CD14-positive monocyte (primary cell): ENCODE measurements around the gene G6PC3. TPM values are rescaled to one million over a fixed set of nuclear protein-coding genes. Genes with fewer than 3 reads are reported as not detected.

Experiments
- DNase-seq, 3 donors: peaks; one replicate each; pipeline ENCODE4 v3.0.0-alpha.2; 2011 to 2022
- H2AFZ ChIP-seq: 2 replicates; pipeline ENCODE4 v1.6.0; 2012; ENCODE audit warnings: mild to moderate bottlenecking, low read depth, low read length, inconsistent platforms; ENCODE audit not compliant: insufficient read depth, poor library complexity, severe bottlenecking
- H3K27ac ChIP-seq, 2 donors: 1 replicate in 1 of 2; 2 replicates in 1 of 2; pipeline ENCODE4 v1.5.1; 2012 to 2013; ENCODE audit warnings: low read length in 2 of 2, control low read depth in 1 of 2, inconsistent platforms in 1 of 2, low read depth in 1 of 2, mild to moderate bottlenecking in 1 of 2
- H3K27me3 ChIP-seq, 2 donors: one replicate each; pipeline versions ENCODE4 v1.6.0 to v1.6.1; 2011 to 2013; ENCODE audit warnings: low read length in 2 of 2; ENCODE audit not compliant: control insufficient read depth in 2 of 2, insufficient read depth in 2 of 2
- H3K36me3 ChIP-seq, 2 donors: replicated peaks in 1 of 2; 1 replicate in 1 of 2; 2 replicates in 1 of 2; pipeline versions ENCODE4 v1.5.1 to v1.6.1; 2012 to 2013; ENCODE audit warnings: low read length in 2 of 2, control low read depth in 1 of 2, inconsistent platforms in 1 of 2, mild to moderate bottlenecking in 1 of 2; ENCODE audit not compliant: insufficient read depth in 2 of 2, control insufficient read depth in 1 of 2
- H3K4me1 ChIP-seq, 2 donors: 1 replicate in 1 of 2; 2 replicates in 1 of 2; pipeline versions ENCODE4 v1.5.1 to v1.6.1; 2012 to 2013; ENCODE audit warnings: low read length in 2 of 2, control low read depth in 1 of 2, inconsistent platforms in 1 of 2, mild to moderate bottlenecking in 1 of 2, moderate library complexity in 1 of 2; ENCODE audit not compliant: insufficient read depth in 2 of 2, control insufficient read depth in 1 of 2
- H3K4me2 ChIP-seq: replicated peaks from 2 replicates; pipeline ENCODE3; 2012; ENCODE audit warnings: low read length, moderate library complexity, mild to moderate bottlenecking; ENCODE audit not compliant: poor library complexity, severe bottlenecking; ENCODE audit errors: extremely low read depth
- H3K4me3 ChIP-seq, 3 experiments: fragments of 200-600 bp in 1 of 3; sonication (generic) in 1 of 3; replicated peaks in 1 of 3; 1 replicate in 2 of 3; 2 replicates in 1 of 3; pipeline ENCODE4 v1.5.1; 2011 to 2013; ENCODE audit warnings: low read length in 3 of 3, mild to moderate bottlenecking in 3 of 3, control low read depth in 2 of 3, low read depth in 2 of 3, inconsistent platforms in 1 of 3, moderate library complexity in 1 of 3
- H3K79me2 ChIP-seq: 2 replicates; pipeline ENCODE4 v1.6.0; 2012; ENCODE audit warnings: mild to moderate bottlenecking, control low read depth, inconsistent platforms, low read length, moderate library complexity; ENCODE audit not compliant: insufficient read depth
- H3K9ac ChIP-seq: 2 replicates; pipeline ENCODE4 v1.6.0; 2017; ENCODE audit warnings: low read length, mild to moderate bottlenecking; ENCODE audit not compliant: insufficient read depth, poor library complexity, severe bottlenecking
- H3K9me3 ChIP-seq, 2 donors: replicated peaks in 1 of 2; 1 replicate in 1 of 2; 2 replicates in 1 of 2; pipeline versions ENCODE4 v1.5.1 to v1.6.1; 2012 to 2013; ENCODE audit warnings: low read length in 2 of 2, control low read depth in 1 of 2; ENCODE audit not compliant: control insufficient read depth in 1 of 2, insufficient read depth in 1 of 2
- H4K20me1 ChIP-seq: 2 replicates; pipeline ENCODE4 v1.6.0; 2012; ENCODE audit warnings: mild to moderate bottlenecking, low read length, control low read depth, moderate library complexity; ENCODE audit not compliant: insufficient read depth
- H3K27ac Mint-ChIP-seq, 7 donors: one replicate each; pipeline ENCODE4 v1.8.0; 2020; ENCODE audit warnings: mild to moderate bottlenecking in 7 of 7, mixed read lengths in 7 of 7, moderate library complexity in 6 of 7, inconsistent platforms in 2 of 7
- H3K27me3 Mint-ChIP-seq, 3 donors: one replicate each; pipeline ENCODE4 v1.8.0; 2021 to 2022; ENCODE audit warnings: low read depth in 3 of 3, mild to moderate bottlenecking in 3 of 3, mixed read lengths in 3 of 3, moderate library complexity in 3 of 3, inconsistent platforms in 1 of 3
- H3K36me3 Mint-ChIP-seq, 2 donors: one replicate each; pipeline ENCODE4 v1.8.0; 2020; ENCODE audit warnings: mixed read lengths in 2 of 2, inconsistent platforms in 1 of 2, mild to moderate bottlenecking in 1 of 2
- H3K4me1 Mint-ChIP-seq: one replicate; pipeline ENCODE4 v1.8.0; 2020; ENCODE audit warnings: mild to moderate bottlenecking, mixed read lengths
- H3K4me3 Mint-ChIP-seq, 2 donors: one replicate each; pipeline ENCODE4 v1.8.0; 2020; ENCODE audit warnings: mild to moderate bottlenecking in 2 of 2, mixed read lengths in 2 of 2, moderate library complexity in 1 of 2
- H3K9me3 Mint-ChIP-seq, 7 donors: one replicate each; pipeline ENCODE4 v1.8.0; 2020 to 2022; ENCODE audit warnings: mixed read lengths in 7 of 7, mild to moderate bottlenecking in 6 of 7, moderate library complexity in 6 of 7, inconsistent platforms in 2 of 7
- CTCF ChIP-seq: fragments of 200-600 bp; IDR thresholded peaks from one replicate; pipeline ENCODE4 v1.8.0; 2022; ENCODE audit warnings: antibody characterized with exemption, mild to moderate bottlenecking
- WGBS: methylation state at CpG from one replicate; pipeline ENCODE4 v1.1.5; 2013; ENCODE audit warnings: missing lambda C conversion rate; ENCODE audit not compliant: insufficient coverage; 5-methylcytosine and 5-hydroxymethylcytosine counted together
- intact Hi-C, 2 donors: fragments of 100-400 bp; cut with micrococcal nuclease; formaldehyde crosslinking; loops; one replicate each; pipeline versions ENCODE4 v1.15.0 to v1.15.1; 2023
- polyA plus RNA-seq, 3 donors: library from polyadenylated mRNA; depleted of rRNA in 1 of 3; unstranded in 2 of 3; stranded (reverse) in 1 of 3; fragments of 300-500 nt in 2 of 3; fragments of >200 nt in 1 of 3; fragmentation: Illumina TruSeq in 2 of 3; gene quantifications; 1 replicate in 2 of 3; 2 replicates in 1 of 3; pipeline ENCODE4 v1.2.3, GENCODE V29; 2012 to 2021

The G6PC3 gene
- polyA plus RNA-seq, 3 donors, result 38.0 to 46.4 (median 42.4) TPM

GRCh38 chr17:44118427-44119050 is 48.0 kb downstream of the G6PC3 start:
- H3K4me3 ChIP-seq, result no peak overlapping the region
- H3K4me2 ChIP-seq, result no peak overlapping the region
- no peak overlapping the region for H2AFZ ChIP-seq
- TF ChIP-seq CTCF, result no peak
- 89% methylated on average over 8 of the region's 10 CpGs for WGBS
- no peak overlapping the region for H3K9ac ChIP-seq
- Mint-ChIP-seq H3K27ac (peak overlapping the region in 1 of 7 donors; percentile 21), H3K4me3 (no peak overlapping the region), H3K36me3 (peaks cover 59 to 60% of the 10 kb centered on the region in 2 donors), H3K4me1 (peaks cover 30% of the 10 kb centered on the region), H3K9me3 (no peaks in the 10 kb centered on the region), H3K27me3 (peaks cover 0 to 1% (median 1%) of the 10 kb centered on the region in 3 donors)
- intact Hi-C loops, result no loop called here
- H3K9me3 ChIP-seq, result no peaks in the 10 kb centered on the region
- no peaks in the 10 kb centered on the region for H3K27me3 ChIP-seq
- peaks cover 16 to 27% of the 10 kb centered on the region in 2 donors for H3K4me1 ChIP-seq
- no peak overlapping the region for H3K27ac ChIP-seq
- DNase-seq, result no peak
- H4K20me1 ChIP-seq, result peaks cover 93% of the 10 kb centered on the region
- H3K79me2 ChIP-seq, result peaks cover 57% of the 10 kb centered on the region
- peaks cover 27 to 53% of the 10 kb centered on the region in 2 donors for H3K36me3 ChIP-seq

GRCh38 chr17:44119062-44119461 is 48.5 kb downstream of the G6PC3 start:
- no peak overlapping the region for H3K9ac ChIP-seq
- H4K20me1 ChIP-seq, result peaks cover 88% of the 10 kb centered on the region
- TF ChIP-seq CTCF, result no peak
- H3K4me2 ChIP-seq, result no peak overlapping the region
- peaks cover 0 to 1% (median 1%) of the 10 kb centered on the region in 3 donors for H3K27me3 Mint-ChIP-seq
- H3K36me3 ChIP-seq, result peaks cover 24 to 48% of the 10 kb centered on the region in 2 donors
- DNase-seq, result no peak
- no peak overlapping the region for H3K27ac ChIP-seq
- H3K36me3 Mint-ChIP-seq, result peaks cover 54 to 55% of the 10 kb centered on the region in 2 donors
- H2AFZ ChIP-seq, result no peak overlapping the region
- H3K4me1 Mint-ChIP-seq, result peaks cover 26% of the 10 kb centered on the region
- H3K4me3 ChIP-seq, result no peak overlapping the region
- H3K9me3 Mint-ChIP-seq, result no peaks in the 10 kb centered on the region
- no peak overlapping the region for H3K4me3 Mint-ChIP-seq
- intact Hi-C loops, result no loop called here
- no peaks in the 10 kb centered on the region for H3K27me3 ChIP-seq
- peaks cover 18 to 25% of the 10 kb centered on the region in 2 donors for H3K4me1 ChIP-seq
- whole genome bisulfite sequencing, result 78% methylated on average over 5 of the region's 5 CpGs
- H3K27ac Mint-ChIP-seq, result peak overlapping the region in 1 of 7 donors; percentile 21
- H3K79me2 ChIP-seq, result peaks cover 52% of the 10 kb centered on the region
- H3K9me3 ChIP-seq, result no peaks in the 10 kb centered on the region
